ENCODE results near the gene TBC1D22A.

The TBC1D22A gene

DNA sequence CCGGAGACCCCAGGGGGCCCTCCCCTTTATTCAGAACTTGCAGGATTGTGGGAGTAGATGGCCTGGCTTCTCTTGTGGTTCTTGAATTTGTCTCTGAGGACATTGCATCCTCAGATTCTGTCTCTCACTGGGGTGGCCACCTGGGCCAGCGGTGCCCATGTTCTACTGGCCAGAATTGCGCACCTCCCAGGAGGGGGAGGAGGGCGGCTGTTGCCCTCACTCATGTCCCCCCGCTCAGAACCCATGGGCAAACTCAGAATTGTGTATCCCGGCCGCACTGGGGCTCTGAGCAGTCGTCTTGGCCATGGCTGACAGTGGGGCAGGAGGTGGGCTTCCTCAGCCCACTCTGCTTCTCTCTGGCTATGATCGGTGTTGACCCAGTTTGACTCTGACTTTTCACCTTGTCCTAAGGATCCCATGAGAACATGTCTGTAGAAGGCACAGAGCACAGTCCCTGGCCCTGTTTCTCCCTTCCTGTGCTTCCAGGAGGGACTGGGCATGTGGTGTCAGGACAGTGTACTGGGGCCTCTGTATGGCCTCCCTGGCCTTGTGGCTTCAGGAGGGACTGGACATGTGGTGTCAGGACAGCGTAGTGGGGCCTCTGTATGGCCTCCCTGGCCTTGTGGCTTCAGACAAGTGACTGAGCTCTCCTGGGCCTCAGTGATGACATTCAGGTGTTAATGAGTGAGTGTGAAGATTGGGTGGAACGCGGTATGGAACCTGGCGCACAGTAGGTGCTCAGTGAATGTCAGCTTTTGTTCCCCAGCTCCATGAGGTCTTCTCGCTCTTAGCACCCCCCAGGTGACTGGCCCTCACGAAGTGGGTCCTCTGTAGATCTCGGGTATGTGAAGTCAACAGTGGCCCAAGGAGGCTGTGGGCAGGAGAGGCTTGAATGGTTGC, 99.3 kb downstream of the TBC1D22A start:
- FAIRE-seq = no peak

DNA sequence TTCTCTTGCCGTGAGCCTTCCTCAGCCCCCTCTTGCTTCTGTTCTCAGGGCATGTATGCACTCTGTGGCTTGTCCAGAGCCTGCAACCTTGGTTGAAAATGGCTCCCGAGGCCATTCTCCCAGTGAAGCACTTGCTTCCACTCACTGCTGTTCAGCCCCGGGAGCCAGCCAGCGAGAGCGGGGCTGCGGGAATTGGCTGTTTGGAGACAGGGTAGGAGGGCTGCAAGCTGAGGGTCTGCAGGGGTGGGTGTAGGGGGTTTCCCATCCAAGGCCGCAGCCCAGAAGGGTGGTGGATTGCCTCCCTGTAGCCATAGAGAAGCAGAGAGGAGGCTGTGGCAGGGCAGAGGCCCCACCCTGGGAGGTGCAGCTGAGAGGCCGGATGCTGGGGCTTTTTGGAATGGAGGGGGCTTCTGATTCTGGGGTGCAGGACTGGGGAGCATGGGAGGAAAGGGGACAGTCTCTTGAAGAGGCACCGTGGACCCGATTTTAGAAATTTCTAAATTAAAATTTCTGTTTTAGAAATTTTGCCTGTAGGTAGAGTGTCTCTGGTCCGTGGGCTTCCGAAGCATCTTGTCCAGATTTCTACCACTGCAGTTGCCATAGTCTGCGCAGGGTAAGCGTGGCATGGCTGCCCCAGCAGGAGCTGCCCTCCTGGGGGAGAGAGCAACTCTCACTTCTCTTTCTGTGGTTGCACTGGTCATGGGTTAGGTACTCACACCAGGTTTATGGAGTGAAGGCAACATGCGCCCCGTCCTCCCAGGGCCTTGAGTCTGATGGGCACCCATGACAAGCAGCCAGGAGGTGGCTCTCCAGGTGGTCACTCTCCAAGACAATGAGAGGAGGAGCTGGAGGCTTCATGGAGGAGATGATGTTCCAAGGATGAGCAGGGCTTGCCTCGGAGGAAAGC, 100.2 kb downstream of the TBC1D22A start:
- FAIRE-seq = no peak

DNA sequence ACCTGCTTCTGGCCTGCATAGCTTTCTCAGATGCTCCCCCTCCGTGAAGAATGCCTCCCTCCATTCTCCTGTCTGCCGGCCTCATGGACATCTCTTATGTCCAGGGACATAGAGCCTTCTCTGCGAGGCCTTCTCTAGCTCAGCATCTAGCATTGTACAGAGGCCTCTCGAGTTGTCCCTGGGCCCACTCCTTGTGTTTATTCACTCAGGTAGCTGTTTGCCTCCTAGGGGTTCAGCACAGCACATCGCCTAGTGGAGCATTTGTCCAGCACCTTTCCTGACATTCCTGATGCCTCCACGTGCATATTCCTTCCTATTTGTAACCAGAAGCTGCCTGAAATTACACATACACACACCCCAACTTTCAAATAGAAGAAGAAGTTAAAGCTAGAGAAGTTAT, 101.3 kb downstream of the TBC1D22A start:
- FAIRE-seq = no peak

DNA sequence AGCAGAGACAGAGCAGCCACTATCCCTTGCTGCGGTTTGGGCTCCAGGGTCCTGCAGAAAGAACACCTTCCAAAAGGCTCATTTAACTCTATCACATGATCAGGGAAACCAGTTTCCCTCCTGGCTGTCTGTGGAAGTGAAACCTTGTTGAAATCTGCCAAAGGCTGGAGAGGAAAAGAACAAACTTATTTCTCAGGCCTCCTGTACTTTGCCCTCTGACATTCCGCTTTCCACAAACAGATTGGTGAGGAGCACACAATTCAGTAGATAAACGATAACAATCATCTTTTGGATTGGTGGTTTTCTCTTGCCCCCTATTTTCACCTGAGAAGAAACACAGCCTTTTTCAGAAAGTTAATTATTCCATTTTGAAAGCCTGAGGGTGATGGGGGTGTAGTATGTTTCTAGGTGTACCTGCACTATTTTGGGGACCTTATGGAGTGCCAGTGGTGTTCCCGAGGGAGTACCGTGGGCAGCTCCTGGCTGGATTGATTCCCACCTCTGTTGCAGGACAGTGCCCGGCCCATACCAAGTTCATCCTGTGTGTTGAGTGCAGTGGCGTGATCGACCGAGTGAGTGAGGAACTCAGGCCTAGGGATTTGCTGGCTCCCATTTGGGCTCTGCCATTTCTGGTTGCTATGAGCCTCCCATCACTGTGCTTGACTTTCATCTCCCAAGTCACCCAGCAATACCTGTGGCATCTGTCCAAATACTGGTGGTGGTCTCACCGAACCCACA, 102.0 kb downstream of the TBC1D22A start:
- FAIRE-seq = no peak

DNA sequence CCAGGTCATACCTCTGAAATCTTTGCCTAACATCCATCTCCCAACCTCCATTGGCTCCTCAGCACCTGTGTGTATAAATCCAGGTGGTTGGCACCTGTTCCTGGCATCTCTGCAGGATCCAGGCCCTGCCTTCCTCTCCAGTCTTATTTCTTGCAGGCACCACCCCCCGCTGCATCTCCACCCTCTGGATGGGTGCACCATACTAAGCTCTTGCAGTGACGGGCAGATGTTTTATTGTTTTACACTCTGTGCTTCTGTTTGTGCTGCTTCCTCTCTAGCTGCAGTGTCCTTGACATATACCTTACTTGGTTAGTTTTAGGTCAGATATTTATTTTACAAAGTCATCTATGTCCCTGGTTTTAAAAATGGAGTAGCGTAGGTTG, 102.6 kb downstream of the TBC1D22A start:
- no peak for FAIRE-seq

DNA sequence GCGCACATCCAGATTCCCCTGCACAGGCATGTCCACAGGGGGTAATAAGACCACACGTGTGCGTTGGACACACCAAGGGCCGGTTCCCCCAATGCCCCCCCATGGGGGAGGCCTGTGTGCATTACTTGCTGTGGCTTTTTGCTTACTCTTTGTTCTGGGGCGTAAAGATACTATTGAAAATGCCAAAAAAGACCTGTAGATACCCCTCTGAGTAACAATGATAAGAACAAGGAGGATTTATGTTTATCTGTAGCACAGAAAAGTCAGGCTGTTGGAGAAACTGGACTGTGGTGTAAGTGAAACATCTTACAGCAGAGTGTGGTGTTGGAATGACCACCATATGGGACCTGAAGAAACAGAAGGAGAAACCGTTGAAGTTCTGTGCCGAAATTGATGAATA, 103.2 kb downstream of the TBC1D22A start:
- no peak for FAIRE-seq

DNA sequence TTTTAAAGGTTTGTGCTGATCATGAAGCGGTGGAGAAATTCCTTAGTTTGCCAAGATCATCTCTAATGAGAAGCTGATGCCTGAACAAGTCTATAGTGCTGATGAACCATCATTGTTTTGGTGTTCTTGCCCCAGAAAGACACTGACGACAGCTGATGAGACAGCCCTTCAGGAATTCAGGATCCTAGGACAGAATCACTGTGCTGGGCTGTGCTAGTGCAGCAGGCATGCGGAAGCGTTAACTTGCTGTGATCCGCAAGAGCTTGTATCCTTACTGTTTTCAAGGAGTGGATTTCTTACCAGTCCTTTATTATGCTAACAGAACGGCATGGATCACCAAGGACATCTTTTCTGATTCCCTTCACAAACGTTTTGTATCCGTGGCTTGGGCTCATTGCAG, 104.1 kb downstream of the TBC1D22A start:
- FAIRE-seq = no peak

DNA sequence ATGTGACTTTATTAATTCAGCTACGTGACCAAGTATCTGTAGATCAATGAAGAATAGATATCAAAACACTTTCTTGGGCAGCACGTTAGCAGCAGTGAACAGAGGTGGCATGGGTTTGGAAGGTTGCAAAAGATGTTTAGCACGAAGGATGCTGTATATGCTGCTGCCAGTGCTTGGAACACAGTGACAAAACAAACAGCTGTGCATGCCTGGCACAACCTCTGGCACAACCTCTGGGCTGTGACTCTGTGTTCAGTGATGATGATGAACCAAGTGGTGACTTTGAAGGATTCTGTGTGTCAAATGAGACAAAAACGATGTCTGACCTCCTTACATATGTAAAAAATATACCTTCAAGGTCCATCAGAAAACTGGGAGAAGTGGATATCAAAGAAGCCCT, 104.7 kb downstream of the TBC1D22A start:
- no peak for FAIRE-seq

DNA sequence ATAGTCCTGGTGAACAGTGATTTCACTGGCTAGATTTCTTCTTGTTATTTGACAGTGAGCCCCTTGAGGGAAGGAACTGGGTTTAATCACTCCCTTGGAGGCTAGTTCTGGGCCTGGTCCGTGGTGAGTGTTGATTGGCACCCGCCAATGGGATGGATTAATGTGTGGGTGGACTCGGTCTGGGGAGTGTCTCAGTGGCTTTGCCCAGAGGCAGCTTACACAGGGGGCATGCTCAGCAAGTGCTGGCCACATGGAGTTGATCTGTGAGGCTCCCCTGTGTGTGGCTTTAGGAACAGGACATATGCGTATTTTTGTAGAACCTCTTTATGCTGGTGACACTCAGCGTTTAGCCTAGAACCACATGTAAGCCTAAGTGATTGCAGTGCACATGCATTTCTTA, 106.9 kb downstream of the TBC1D22A start:
- FAIRE-seq = no peak

DNA sequence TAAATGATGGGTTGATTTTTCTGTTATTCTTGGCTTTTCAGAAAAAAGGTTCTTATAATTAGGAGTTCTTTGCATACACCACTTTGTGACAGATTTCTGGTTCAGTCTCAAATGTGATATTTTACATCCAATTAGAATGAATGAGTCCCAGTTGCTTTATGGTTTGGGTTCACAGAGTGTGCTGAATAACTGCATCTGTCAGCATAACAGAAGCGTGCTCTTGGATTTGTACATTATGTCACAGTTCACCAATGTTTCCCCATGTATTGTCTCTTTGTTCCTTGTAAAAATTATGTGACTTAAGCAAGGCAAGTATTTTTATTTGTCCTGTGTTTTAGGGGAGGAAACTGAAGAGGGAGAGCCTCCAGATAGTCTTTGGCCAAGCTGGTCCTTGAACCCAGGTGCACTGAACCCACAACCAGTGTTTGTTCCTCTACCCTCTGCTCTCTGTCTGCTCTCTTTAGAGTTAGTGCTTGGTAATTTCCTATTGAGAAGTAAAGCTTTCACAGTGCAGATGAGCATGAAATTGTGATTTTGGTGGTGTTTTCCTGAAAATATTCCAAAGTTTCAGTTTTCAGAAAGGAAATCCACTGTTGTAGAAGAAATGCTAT, 107.5 kb downstream of the TBC1D22A start:
- no peak for FAIRE-seq

DNA sequence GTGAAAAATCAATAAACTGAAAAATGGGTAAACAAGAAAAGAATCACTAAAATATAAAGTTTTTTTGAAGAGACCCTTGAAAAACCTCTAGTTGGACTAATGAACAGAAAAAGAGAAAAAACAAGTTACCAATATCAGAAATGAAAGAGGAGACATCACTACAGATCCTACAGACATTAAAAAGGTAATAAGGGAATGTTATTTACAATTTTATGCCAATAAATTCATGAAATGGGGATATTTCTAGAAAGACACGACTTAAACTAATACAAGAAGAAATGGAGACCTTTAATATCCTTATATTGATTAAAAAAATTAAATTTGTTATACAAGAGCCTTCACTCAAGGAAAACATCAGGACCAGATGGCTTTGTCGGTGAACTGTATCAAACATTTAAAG, 109.4 kb downstream of the TBC1D22A start:
- no peak for FAIRE-seq

DNA sequence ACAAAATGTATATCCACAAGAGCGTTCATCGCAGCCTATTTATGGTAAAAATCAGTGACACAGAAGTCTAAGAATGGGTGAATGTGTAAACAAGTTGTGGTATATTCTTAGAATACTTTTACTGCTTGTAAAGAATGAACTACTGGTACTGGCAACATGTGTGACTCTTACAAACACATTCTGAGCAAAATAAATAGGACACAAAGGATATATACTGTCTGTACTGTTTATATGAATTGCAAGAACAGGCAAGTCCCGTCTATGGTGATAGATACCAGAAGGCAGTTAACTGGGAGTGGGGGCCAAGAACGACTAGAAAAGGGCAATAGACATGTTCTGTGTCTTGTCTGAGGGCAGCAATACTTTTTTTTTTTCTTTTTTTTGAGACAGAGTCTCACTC, 112.6 kb downstream of the TBC1D22A start:
- no peak for FAIRE-seq

DNA sequence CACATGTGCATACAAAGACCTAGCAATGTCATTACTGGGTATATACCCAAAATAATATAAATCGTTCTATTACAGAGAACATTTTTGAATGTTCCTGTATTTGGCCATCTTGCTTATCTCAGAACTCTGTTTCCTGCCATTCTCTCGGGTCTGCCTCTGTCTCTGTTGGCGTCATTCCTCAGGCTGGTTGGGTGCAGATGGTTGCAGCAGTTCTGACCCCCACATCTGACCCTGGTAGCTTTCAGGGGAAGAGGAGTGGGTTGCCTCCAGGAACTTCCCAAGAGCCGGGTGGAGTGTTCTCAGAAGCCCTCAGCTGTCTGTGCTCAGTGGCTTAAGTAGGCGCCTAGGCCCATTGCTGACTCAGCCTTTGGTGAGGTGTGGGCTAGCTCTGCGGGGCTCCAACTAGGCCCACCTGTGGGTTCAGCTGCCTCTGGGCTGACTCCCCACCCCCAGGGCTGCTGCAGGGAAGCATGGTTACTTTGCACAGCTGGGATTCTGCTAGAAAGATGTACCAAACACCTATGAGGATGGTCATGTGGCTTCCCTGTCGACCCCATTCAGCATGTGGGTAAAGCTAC, 114.0 kb downstream of the TBC1D22A start:
- FAIRE-seq = no peak

DNA sequence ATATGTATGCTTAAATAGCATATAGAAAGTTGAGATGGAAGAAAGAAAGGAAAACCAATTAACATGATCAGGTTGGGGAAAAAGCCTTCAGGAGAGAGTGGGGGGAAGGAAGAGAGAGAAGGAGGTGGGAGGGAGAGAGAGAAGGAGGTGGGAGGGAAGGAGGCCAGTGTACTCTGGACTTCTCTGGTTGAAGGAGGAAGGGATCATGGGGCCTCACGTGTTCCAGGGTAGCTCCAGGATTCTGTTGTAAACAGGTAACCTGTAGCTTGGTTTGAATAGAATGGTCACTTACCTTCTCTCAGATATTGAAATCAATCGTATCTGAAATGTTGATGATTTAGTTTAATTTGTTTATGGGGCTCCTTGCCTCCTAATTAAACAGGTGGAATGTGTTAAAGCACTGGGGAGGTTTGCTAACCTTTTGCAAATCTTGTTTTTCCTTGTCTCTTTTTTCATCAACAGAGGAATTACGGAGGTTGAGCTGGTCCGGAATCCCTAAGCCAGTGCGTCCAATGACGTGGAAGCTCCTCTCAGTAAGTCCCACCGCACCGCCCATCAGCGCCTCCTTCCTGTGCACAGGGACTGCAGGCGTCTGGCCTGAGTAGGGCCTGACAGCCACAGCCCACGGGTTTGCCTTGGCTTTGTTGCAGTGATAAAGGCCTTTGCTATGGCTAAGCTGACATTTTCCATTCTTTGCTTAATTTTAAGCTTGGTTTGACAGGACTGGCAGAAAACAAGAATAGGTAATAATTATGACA, 115.9 kb downstream of the TBC1D22A start:
- no peak for FAIRE-seq

DNA sequence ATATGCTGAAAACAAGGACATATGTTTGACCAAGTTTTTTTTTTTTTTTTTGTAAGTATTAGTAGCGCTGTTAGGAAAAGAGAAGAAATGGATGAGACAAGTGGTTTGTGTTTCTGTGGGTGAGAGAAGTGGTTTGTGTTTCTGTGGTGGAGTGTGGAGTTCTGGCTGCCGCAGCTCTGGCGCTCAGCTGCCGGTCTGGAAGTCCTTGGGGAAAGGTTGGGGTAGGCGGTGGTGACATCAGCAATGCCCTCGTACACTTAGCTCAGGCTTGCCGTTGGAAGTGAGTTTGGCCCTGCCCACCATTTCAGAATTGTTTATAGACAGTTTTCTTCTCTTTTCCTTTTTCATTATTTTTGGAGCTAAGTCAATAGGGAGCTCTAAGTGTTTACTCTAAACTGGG, 116.6 kb downstream of the TBC1D22A start:
- FAIRE-seq = no peak

DNA sequence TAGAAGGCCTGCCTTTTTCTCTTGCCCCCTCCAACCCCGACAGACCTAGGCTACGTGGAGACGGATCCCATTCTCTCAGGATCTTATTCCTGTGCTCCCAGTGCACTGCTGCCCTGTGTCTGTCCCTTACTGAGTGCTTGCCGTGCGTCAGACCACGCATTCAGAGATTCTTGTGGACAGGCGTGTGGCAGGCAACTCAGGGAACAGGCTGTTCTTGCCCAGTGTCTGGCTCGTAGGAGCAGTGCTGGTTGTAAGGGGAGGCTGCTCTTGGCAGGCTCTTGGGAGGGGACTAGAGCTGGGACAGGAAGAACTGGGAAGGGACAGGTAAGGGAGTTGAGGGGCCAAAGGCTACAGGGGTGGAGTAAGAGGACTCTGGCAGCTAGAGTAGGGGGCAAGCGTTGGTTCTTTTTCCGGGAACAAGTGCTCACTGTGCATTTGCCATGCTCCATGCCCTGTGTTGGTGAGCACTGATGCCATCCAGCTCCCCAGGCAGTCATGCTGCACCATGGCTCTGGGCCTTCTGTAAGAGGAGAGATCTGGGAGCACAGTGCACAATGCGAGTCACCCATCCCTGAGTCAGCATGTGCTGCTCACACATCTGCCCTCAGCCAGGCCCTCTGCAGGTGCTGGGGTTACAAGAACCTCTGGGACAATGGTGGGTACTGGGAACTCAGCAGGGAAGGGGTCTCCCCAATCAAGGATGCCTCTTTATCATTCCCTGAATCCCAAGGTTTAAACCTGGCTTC, 119.1 kb downstream of the TBC1D22A start:
- FAIRE-seq = no peak

DNA sequence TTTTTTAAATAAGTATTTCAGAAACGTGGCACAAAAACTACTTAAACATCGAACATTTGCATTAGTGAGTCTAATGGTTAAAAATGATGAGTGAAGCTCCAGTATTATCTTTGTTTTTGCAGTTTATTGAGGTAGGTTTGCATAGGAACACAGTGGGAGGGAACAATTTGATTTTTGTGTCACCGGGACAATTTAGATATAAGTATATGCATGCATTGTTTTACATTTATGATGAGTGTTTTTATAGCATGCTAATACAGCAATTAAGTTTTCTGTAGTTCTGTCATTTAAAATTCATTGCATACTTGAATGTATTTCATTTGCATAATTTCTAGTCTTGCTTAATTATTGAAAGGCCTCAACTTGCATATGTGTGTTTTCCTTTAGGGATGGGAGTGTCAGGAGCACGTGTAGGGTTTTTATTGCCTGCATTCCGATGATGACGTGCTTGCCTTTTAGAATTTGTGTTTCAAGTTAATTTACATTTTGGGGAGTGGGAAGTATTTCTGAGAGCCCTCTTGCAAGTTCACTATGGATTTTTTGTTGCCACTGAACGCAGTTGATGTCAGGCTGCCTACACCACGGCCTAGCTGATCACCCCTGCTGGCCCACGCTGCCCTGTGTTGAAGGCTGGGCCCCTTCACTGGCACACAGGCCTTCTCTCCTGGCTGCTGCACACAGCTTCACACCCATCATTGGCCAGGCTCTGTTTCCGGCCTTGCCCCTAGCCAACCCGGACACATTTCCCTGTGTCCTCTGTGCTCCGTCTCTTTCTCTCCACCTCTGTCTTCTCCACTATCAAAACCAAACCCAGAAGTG, 120.9 kb downstream of the TBC1D22A start:
- FAIRE-seq = no peak

DNA sequence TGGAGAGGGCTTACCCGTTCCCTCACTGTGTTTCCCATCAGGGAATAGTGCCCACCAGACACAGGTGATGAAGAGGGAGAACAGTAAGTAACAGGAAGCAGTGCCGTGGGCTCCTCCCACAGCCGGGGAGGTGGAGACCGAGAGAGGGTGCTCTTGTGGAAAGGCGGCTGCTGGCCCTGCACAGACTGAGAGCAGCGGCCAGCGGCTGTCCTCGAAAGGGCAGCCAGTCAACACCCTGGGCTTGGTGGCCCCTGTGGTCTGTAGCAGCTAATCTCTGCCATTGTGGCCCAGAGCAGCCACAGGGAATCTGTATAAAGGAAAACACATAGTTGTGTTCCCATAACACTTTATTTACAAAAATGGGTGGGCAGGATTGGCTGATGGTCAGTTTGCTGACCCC, 121.9 kb downstream of the TBC1D22A start:
- FAIRE-seq = no peak

DNA sequence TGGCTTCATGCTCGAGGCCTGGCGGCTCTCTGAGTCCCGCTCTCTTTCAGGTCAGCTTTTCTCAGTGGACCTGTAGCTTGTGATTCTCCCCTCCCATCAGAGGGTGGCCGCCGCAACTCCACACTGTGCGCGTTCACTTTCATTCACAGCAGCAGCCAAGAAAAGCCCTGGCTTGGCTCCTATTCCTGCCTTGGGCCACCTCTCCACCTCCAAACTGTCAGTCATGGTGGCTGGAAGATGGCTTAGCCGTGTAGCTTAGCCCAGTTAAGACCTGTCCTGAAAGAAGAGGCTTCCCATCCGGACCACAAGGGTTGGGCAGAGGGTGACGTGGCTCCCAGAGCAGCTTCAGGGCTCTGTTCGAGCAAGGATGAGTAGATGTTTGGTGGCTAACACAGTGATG, 125.5 kb downstream of the TBC1D22A start:
- FAIRE-seq = no peak

DNA sequence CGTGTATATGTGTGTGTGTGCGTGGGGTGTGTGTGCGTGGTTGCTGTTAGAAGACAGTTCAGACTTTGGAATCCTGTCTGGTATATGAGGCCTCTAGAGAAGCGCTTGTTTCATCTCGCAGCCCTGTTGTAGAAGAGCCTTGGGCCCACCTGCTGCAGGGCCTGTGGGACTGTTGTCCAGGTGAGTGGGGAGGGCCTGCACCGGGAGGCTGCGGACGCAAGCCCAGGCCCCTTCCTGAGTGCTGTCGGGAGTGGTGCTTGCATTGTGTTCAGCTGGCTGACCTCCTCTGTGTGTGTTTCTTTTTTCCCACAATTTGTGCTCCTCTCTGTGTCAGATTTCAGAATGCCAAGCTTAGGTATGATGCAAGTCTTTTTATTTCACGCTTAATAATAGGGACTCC, 128.4 kb downstream of the TBC1D22A start:
- FAIRE-seq = no peak

Data from colon (tissue), 2 donors.